Metanephros (tissue), 1 donor: ENCODE measurements around the gene CELF5. TPM values are rescaled to one million over a fixed set of nuclear protein-coding genes. Genes with fewer than 3 reads are reported as not detected.

Experiments used
- total RNA-seq: library from RNA; depleted of rRNA; stranded (reverse); fragments of >200 nt; gene quantifications from one replicate; pipeline ENCODE4 v1.2.3, GENCODE V29; 2014

Gene CELF5
- total RNA-seq, result 0.58 TPM

GRCh38 chr19:3224346-3225168 is at the start of gene CELF5:
Gene CELF5, plus strand, starts transcription at chr19:3224661. Its CDS starts 79 bp downstream, at chr19:3224740.

DNA sequence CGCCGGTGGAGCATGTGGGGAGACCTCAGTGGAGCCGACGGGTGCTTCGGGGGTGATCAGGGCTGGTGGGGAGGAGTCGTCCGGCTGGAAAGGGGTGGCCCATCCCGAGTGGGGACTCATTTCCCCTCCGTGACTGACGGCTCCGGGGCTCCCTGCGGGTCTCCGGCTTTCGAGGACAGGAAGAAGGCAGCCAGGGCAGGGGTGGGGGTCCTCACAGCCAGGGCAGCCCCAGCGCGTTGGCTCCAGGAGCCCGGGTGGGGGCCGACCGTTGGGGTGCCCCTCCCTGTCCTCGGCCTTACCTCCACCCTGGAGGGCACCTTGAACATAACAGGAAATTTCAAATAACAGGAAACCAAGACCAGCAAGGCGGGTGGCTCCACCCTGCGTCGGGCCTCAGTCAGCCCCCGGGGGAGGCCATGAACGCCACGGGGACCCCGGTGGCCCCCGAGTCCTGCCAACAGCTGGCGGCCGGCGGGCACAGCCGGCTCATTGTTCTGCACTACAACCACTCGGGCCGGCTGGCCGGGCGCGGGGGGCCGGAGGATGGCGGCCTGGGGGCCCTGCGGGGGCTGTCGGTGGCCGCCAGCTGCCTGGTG is 46.0 kb upstream of the CELF5 start, which contains the start of gene S1PR4:
Gene S1PR4 (plus strand): TSS at position 393 of the 596 bp plus-strand sequence. CDS start 24 bp downstream, at position 417.

DNA sequence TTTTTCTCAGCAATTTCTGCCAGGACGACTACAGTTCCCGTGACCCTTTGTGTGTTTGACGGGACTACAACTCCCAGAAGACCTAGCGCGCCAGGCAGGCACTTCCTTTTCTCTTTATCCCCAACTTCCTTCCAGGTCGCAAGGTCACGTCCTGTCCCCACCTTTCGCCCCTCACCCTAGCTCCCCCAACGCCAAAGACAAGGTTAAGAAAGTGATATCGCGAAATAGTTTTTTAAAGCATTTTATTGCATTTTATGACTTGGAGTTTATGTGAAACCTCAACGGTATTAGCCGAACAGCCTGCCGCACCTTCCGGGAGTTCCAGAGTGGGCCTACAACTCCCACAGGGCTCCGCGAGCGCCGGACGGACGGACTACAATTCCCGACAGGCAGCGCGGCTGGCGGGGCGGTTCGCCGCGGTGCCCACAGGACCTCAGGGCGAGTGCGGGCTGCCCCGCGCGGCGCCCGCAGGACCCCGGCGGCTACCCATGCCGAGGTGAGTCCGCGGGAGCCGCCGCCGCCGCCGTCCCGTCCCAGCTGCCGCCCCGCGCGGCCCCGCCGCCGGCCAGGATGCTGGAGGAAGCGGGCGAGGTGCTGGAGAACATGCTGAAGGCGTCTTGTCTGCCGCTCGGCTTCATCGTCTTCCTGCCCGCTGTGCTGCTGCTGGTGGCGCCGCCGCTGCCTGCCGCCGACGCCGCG is 38.9 kb upstream of the CELF5 start, which contains the start of gene NCLN:
Gene NCLN (plus strand): TSS at position 470 of the 699 bp plus-strand sequence. CDS start 101 bp downstream, at position 571.

Other genes starting within 250 kb of the CELF5 start
- 7.6 TPM for gene TLE6, start 247.1 kb upstream of the CELF5 start, total RNA-seq
- gene TLE2, start 195.4 kb upstream of the CELF5 start, total RNA-seq, result 40.8 TPM
- 145 TPM for gene TLE5, start 162.2 kb upstream of the CELF5 start, total RNA-seq
- 49.9 TPM for gene GNA11, start 130.3 kb upstream of the CELF5 start, total RNA-seq
- 4.7 TPM for gene GNA15, start 88.6 kb upstream of the CELF5 start, total RNA-seq
- gene S1PR4, start 45.9 kb upstream of the CELF5 start, total RNA-seq, result 4.8 TPM
- 27.7 TPM for gene NCLN, start 38.7 kb upstream of the CELF5 start, total RNA-seq
- gene NFIC, start 141.9 kb downstream of the CELF5 start, total RNA-seq, result 47.7 TPM